Measurements from ENCODE around the gene MSTN.

DNA sequence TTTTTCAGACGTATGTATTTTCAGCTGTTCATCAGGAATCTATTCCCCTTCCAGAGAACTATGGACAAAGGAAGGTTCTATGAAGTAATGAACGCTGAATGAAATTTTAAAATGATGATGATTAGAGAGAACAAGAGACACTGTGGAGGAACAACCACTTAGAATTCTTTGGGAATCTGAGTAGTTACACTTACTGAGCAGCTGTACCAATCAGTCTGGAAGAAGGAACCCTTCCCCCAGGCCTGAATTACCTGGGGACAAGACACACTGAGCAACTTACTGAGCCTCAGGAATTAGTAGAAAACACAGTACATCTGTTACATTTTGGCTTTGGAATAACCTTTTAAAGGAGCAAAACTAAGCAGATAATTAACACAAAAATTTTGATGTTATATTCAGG, 1.9 kb downstream of the MSTN start:
- TF ChIP-seq, protein P1, sequence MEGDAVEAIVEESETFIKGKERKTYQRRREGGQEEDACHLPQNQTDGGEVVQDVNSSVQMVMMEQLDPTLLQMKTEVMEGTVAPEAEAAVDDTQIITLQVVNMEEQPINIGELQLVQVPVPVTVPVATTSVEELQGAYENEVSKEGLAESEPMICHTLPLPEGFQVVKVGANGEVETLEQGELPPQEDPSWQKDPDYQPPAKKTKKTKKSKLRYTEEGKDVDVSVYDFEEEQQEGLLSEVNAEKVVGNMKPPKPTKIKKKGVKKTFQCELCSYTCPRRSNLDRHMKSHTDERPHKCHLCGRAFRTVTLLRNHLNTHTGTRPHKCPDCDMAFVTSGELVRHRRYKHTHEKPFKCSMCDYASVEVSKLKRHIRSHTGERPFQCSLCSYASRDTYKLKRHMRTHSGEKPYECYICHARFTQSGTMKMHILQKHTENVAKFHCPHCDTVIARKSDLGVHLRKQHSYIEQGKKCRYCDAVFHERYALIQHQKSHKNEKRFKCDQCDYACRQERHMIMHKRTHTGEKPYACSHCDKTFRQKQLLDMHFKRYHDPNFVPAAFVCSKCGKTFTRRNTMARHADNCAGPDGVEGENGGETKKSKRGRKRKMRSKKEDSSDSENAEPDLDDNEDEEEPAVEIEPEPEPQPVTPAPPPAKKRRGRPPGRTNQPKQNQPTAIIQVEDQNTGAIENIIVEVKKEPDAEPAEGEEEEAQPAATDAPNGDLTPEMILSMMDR (IDR thresholded peaks at IDR 0.05; ENCODE audit: borderline replicate concordance, extremely low read depth, low read length, poor library complexity, severe bottlenecking) = no peak
- no peak for TF ChIP-seq EZH2 (IDR thresholded peaks at IDR 0.05; ENCODE audit: borderline replicate concordance, low read depth, low read length, severe bottlenecking)

All from DND-41 (cell line).